Measurements from ENCODE around the gene C1orf21. TPM values are rescaled to one million over a fixed set of nuclear protein-coding genes. Genes with fewer than 3 reads are reported as not detected.

Gene C1orf21
- polyA plus RNA-seq, 1 donor from 2014 or later, result 1.7 TPM

DNA sequence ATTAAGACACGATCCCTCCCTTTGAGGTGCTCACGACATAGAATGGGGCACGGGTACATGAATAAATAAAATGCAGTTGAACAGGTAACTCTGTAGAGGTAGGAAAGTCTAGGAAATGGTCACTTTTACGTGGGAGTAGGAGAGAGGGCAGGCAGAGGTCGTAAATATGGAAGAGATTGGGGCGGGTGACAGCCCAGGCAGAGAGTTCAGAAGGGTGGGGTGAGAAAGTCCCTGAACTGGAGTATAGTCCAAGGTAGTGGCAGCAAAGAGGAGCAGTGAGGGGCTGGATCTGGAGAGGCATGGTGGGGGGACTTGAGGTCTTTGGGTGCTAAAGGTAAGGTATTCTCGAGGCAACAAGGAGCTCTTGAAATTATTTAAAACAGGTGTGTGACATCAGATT, 147.9 kb downstream of the C1orf21 start:
- no peaks in the 10 kb centered on the region for H3K36me3 Mint-ChIP-seq
- H3K27me3 Mint-ChIP-seq, result peaks cover 1% of the 10 kb centered on the region
- H3K27ac Mint-ChIP-seq, result no peak overlapping the region
- peaks cover 0 to 28% (median 16%) of the 10 kb centered on the region in 3 donors for H3K9me3 Mint-ChIP-seq
- no peak overlapping the region for H3K4me3 Mint-ChIP-seq
- peaks cover 0 to 5% (median 5%) of the 10 kb centered on the region in 3 donors for H3K4me1 Mint-ChIP-seq

DNA sequence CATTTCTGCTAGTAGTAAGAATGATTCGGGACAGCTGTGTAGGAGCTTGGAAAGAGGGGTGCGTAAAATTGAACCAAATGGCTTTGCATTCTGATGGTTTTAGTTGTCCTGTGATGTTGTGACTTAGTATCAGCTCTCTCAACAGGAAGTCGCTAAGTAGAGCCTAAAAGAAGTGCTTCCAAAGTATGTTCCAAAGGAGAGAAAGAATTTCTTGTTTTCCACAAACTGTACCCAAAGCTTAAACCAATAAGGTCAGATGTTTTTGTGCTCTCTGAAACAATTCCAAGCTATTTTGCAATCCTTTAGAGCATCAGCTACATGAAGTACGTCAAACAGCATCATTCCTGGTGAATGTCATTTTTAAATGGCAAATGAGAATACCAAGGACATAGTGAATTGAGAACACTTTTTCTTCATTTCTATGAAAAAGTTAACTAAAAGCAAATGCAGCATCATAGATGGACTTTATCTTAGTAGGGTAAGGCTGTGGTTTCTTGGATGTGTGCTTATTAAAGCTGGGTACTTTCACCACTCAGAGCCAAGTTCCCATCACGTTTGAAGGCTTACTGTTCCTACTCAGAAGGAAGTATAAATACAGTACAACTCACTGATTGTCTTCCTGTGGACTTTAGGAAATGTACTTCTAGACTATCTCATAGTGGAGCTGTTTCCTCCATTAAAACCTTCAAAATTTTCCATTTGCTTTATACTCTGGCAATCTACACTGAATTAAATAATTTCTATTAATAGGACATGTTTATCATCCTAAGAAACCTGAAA, 148.6 kb downstream of the C1orf21 start:
- Mint-ChIP-seq H3K36me3 (no peaks in the 10 kb centered on the region), H3K4me3 (no peak overlapping the region), H3K27me3 (peaks cover 1% of the 10 kb centered on the region), H3K4me1 (peaks cover 0 to 5% (median 5%) of the 10 kb centered on the region in 3 donors), H3K27ac (no peak overlapping the region), H3K9me3 (peaks cover 0 to 28% (median 16%) of the 10 kb centered on the region in 3 donors)

DNA sequence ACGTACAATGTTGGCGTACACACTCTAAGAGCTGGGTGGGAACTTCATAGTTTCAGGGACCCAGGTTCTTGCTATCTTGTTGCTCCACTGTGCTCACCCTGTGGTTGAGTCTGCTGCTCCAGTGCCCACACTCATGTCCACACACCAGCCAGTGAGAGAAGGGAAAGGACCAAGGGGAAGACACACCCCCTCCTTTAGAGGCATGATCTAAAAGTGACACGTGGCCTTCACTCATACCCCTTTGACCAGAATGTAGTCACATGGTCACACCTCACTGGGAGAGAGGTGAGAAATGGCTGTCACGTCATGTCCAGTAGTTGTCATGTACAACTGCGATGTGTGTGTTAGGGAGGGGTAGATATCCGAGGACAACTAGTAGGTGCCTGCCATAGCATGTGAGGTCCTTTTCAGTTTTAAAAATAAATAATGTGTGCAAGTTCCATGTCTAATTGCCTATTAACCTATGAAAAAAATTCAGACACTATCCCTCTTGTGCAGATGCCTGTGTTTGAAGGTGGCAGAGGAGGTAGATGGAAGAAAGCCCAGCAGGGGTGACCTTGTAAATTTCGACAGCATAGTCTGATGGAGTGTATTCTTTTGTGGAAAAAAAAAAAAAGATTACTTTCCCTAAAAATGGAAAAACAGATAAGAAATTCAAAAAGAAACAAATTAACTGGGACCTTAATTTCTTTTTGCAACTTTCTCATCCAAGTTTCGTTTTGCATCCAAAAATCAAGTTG, 149.6 kb downstream of the C1orf21 start:
- H3K4me1 Mint-ChIP-seq, result peaks cover 0 to 5% (median 4%) of the 10 kb centered on the region in 3 donors
- H3K36me3 Mint-ChIP-seq, result no peaks in the 10 kb centered on the region
- no peak overlapping the region for H3K4me3 Mint-ChIP-seq
- H3K27ac Mint-ChIP-seq, result no peak overlapping the region
- peaks cover 1% of the 10 kb centered on the region for H3K27me3 Mint-ChIP-seq
- peaks cover 0 to 28% (median 16%) of the 10 kb centered on the region in 3 donors for H3K9me3 Mint-ChIP-seq

DNA sequence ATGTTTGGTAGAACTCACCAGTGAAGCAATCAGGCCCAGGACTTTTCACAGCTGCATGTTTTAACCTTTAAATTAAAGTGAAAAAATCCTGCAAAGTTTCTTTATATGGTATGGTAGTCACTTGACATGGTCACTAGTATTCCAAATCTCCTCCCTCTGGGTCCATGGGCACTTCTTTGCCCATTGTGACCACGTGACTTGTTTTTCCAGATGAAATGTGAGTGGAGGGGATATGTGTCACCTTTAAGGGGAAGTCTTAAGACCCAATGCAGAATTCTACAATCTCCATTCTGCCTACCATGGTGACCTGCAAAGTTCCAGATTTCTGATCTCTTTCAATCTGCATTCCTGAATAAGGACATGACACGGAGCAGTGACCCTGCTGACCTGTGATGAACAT, 152.8 kb downstream of the C1orf21 start:
- Mint-ChIP-seq H3K4me1 (peaks cover 0 to 3% (median 0%) of the 10 kb centered on the region in 3 donors), H3K9me3 (peaks cover 0 to 22% (median 16%) of the 10 kb centered on the region in 3 donors), H3K4me3 (no peak overlapping the region), H3K27ac (no peak overlapping the region), H3K36me3 (no peaks in the 10 kb centered on the region), H3K27me3 (no peaks in the 10 kb centered on the region)

DNA sequence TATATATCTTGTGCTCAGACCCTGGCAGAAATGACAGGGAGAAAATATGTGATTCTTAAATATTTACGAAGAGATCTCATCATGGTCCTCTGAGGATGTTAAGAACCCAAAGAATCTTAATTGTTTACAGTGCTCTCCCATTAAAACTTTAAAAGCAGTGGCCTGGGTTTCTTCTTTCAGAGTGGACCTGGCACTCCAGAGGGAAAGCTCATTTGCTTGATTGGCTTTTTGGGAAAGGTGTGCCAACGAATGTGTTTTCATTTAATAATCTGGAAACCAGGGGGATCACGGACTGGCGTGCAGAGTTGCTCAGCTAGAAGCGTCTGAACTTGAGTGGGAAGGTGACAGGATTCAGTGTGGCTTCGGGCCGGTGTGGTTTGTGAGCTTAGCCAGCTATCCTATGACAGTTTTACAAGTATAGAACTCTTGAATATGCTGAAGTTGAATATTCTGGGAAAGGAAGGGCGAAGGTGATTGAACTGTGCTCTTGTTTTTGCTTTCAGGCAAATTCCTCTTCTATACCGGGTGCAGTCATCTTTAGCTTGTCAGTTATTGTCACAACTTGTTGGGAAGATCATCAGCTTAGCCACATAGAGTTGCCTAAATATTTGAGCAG, 154.8 kb downstream of the C1orf21 start:
- Mint-ChIP-seq H3K27ac (no peak overlapping the region), H3K9me3 (peaks cover 0 to 13% (median 11%) of the 10 kb centered on the region in 3 donors), H3K4me3 (no peak overlapping the region), H3K36me3 (peaks cover 2% of the 10 kb centered on the region), H3K4me1 (peaks cover 0 to 2% (median 0%) of the 10 kb centered on the region in 3 donors), H3K27me3 (peaks cover 3% of the 10 kb centered on the region)

DNA sequence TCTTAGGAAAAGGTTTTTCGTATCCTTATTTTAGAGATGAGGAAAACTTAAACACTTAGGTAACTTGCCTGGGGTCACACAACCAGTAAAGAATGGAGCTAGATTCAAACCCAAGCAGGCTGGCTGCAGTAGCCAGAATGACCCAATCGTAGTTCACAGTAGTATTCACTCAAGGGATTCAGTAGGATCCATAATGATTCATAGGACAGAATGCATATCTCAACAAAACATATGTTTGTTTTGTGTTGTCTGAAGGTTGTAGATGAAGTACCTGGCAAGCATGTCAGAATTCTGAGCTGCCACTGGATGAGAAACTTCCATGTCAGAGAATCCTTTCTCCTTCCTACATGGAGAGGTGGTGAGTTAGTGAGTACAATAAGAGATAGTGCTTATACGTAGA, 155.5 kb downstream of the C1orf21 start:
- Mint-ChIP-seq H3K27ac (no peak overlapping the region), H3K4me3 (no peak overlapping the region), H3K36me3 (peaks cover 2% of the 10 kb centered on the region), H3K9me3 (peaks cover 0 to 9% (median 8%) of the 10 kb centered on the region in 3 donors), H3K4me1 (no peaks in the 10 kb centered on the region), H3K27me3 (peaks cover 3% of the 10 kb centered on the region)

DNA sequence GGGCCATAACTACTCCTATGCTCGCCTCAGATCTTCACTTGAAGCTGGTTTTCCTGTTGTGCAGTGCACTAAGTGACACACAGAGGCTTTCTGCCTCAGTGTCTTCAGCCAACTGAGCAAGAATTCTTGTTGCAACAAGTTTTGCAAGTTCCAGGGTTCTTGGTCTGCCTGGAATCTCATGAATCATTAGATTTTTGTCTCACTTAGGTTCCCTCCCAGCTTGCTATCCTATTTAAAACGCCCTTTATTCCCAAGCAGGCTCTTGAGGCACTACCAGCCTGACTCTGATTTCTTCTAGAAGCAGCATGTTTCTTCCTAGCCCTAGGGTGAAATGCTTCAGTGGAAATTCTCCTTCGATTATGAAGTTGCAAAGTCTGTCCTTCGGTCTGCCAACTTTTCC, 158.8 kb downstream of the C1orf21 start:
- Mint-ChIP-seq H3K4me3 (no peak overlapping the region), H3K27me3 (peaks cover 3% of the 10 kb centered on the region), H3K9me3 (no peaks in the 10 kb centered on the region), H3K4me1 (no peaks in the 10 kb centered on the region), H3K27ac (no peak overlapping the region), H3K36me3 (peaks cover 2% of the 10 kb centered on the region)

DNA sequence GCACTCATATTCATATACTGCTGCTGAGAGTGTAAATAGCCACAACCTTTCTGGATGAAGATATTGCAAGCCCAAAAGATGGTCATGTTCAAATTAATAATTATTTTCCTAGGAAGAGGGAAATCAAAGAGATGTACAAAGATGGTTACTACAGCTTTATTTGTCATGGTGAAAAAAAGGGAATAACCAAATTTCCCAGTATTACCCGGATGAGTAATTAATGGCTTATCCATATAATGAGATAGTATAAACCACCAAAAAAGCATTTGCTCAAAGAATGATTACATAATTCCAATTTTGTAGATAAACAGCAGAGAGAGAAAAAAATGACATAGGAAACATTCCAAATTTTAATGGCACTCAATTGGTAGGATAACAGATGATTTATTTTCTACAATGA, 165.6 kb downstream of the C1orf21 start:
- Mint-ChIP-seq H3K4me3 (no peak overlapping the region), H3K36me3 (no peaks in the 10 kb centered on the region), H3K27ac (no peak overlapping the region), H3K27me3 (peaks cover 10% of the 10 kb centered on the region), H3K9me3 (peaks cover 0 to 4% (median 0%) of the 10 kb centered on the region in 3 donors), H3K4me1 (no peaks in the 10 kb centered on the region)

DNA sequence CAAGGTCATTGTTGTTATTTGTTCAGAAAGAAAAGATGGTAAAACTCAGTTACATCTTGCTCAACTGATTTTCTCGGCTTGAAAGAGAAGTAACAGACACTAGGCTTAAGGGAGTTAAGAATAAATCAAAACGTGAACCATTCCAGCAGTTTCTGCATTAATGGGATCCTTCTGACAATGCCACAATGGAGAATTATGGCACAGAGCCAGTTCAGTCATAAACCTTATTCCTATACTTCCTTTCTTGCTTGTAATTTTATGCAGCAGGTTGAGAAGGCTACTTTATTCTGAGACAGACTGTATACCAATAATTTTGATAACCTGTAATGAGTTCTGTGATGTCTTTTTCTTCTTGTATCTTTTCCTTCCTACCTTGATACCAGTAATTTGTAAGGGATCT, 167.0 kb downstream of the C1orf21 start:
- H3K36me3 Mint-ChIP-seq, result no peaks in the 10 kb centered on the region
- H3K27me3 Mint-ChIP-seq, result peaks cover 10% of the 10 kb centered on the region
- no peaks in the 10 kb centered on the region for H3K4me1 Mint-ChIP-seq
- peaks cover 0 to 4% (median 0%) of the 10 kb centered on the region in 3 donors for H3K9me3 Mint-ChIP-seq
- H3K27ac Mint-ChIP-seq, result no peak overlapping the region
- no peak overlapping the region for H3K4me3 Mint-ChIP-seq

DNA sequence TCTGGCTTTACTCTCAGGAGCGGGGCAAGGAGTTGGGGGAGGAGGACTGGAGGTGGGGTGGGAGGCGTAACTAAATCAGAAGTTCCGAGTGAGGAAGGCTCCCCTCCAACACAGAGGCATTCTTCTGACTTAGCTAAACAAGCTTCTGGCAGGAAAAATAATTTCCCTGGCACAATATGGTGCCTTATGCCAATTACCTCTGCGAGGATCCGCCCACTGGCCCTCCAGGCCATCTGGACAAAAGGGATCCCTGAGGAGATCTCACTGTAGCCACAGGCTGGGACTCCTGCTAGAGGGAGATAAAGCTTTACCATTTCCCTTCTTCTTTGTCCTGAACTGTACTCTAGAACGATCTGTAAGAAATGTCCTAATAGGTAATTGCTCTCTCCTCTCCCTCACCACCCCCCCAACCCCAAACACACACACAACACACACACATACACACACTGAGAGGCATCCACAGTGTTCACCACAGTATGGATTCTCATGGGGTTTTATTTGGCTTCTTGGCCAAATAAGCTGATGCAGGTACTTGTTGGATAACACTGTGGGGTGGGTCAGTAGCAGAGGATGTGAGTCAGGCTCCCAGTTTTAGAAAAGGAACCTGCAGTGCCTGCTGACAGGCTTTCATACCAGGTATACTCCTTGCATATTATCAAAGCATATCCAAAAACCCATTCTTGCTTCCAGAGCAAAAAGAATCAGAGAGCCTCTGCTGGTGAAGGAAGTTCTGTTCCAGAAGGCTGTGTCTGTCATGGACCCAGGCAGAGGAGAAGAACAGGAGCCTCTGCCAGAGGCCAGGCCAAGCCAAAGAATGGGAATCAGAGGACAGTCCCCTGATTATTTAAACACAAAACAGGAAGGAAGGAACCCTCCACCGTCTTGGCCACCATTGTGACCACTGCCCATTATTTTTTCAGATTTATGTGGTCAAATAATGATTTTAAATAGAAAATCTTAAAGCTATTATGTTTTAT, 169.1 kb downstream of the C1orf21 start:
- Mint-ChIP-seq H3K36me3 (no peaks in the 10 kb centered on the region), H3K9me3 (peaks cover 0 to 4% (median 0%) of the 10 kb centered on the region in 3 donors), H3K4me1 (no peaks in the 10 kb centered on the region), H3K4me3 (no peak overlapping the region), H3K27me3 (peaks cover 10% of the 10 kb centered on the region), H3K27ac (no peak overlapping the region)

DNA sequence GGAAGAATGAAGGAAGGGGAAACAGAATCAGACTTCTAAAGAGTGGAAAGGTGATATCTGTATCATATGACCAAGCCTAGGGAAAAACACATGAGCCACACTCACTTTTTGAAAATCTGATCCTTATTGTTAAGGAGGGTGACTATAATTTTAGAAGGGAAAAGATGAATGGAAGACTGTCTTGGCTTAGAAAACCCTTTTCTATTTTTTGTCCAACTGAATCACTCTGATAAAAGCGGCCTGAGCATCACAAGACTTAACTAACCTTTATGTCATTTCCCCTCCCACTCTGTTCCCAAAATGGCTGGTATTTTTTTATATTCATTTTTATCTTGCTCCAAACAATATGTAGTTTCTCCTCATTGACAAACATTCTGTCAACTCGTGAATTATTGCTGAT, 169.8 kb downstream of the C1orf21 start:
- Mint-ChIP-seq H3K27me3 (peaks cover 10% of the 10 kb centered on the region), H3K4me3 (no peak overlapping the region), H3K4me1 (no peaks in the 10 kb centered on the region), H3K36me3 (no peaks in the 10 kb centered on the region), H3K27ac (no peak overlapping the region), H3K9me3 (peaks cover 0 to 4% (median 0%) of the 10 kb centered on the region in 3 donors)

DNA sequence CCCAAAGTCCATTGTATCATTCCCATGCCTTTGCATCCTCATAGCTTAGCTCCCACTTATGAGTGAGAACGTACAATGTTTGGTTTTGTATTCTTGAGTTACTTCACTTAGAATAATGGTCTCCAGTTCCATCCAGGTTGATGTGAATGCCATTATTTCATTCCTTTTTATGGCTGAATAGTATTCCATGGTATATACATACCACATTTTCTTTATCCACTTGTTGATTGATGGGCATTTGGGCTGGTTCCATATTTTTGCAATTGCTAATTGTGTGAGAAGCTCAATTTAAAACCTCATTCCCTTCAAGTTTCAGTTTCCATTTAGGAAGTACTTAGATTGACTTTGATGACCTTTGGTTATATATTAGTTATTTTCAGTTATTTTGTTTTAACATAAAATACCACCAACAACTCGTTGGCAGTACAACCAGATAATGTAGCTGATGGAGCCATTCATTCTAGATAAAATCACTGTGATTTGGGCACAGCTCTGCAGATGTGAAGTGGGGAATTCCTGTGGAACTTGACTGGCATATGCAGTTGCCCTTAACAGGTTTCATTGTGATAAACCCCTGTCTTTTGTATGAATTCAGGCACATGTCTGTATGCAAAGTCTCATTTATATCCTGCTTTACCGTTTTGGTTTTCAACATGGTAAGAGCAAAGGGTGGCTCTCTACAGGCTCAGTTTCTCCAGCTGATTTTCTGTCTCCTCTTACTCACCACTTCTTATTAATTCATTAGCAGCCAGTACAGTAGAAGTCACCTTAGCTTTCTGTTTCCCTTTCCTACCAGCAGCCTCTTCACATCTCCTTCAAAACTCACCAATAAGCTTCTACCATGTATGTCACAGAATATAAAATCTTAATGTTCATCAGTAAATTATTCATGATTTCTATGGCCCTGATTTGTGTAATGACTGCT, 170.9 kb downstream of the C1orf21 start:
- H3K4me3 Mint-ChIP-seq, result no peak overlapping the region
- peaks cover 0 to 4% (median 0%) of the 10 kb centered on the region in 3 donors for H3K9me3 Mint-ChIP-seq
- no peaks in the 10 kb centered on the region for H3K36me3 Mint-ChIP-seq
- H3K27ac Mint-ChIP-seq, result no peak overlapping the region
- no peaks in the 10 kb centered on the region for H3K4me1 Mint-ChIP-seq
- peaks cover 10% of the 10 kb centered on the region for H3K27me3 Mint-ChIP-seq

DNA sequence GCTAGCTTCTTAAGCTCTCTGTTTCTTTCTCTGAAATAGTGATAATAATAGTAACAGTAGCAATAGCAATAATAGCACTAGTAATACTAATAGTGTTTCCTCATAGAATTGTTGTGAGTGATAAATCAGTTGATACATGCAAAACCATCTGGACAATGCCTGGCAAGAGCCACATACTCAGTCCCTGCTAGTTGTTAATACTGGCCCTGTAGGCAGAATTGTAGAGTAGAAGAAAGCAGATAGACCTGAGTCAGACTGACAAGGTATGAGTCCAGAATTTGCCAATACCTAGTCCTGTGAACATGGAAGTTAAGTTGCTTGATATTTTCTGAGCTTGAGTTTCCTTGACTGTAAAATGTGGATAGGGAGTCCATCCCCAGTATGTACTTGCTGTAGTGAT, 171.9 kb downstream of the C1orf21 start:
- H3K27ac Mint-ChIP-seq, result no peak overlapping the region
- H3K27me3 Mint-ChIP-seq, result peaks cover 7% of the 10 kb centered on the region
- H3K4me1 Mint-ChIP-seq, result no peaks in the 10 kb centered on the region
- no peaks in the 10 kb centered on the region for H3K36me3 Mint-ChIP-seq
- H3K9me3 Mint-ChIP-seq, result peaks cover 0 to 4% (median 0%) of the 10 kb centered on the region in 3 donors
- no peak overlapping the region for H3K4me3 Mint-ChIP-seq

Data from IgD-negative memory B cell (primary cell).